ENCODE measurements around the gene AANAT.

DNA sequence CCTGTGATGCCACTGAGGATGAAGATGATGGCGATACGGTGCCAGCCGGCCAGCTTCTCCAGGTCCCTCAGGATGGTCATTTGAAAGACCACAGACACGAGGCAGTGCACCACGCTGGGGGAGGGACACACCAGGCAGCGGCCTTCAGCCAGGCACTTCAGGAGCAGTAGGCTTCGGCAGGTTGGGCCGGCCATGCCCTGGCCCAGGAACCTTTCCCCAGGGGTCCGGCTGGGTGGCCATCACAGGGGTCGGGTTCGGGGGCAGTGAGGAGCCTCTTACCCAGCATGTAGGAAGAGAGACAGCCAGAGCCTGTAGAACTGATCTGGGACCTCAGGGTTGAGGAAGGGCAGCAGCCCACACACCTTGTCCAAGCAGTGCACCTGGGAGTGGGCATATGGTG, 5.3 kb downstream of the AANAT start:
- TF ChIP-seq EZH2 (IDR thresholded peaks at IDR 0.05; ENCODE audit: insufficient read depth, poor library complexity, severe bottlenecking) (no peak), EZH2phosphoT487 (IDR thresholded peaks at IDR 0.05; ENCODE audit: insufficient read depth, low read depth) (no peak)

Data from GM23248 (cell line).